ENCODE data around the gene TPCN1. TPM values are rescaled to one million over a fixed set of nuclear protein-coding genes. Genes with fewer than 3 reads are reported as not detected.

TPCN1 gene
- total and polyA plus RNA-seq, 2 of the 8 experiments (the other 6 are each of a cell fraction or from before 2014, with no cell fraction given) = 14.9 to 21.4 TPM

GRCh38 chr12:113289361-113289760, 68.1 kb downstream of the TPCN1 start (continued):
- TF ChIP-seq, protein P1, sequence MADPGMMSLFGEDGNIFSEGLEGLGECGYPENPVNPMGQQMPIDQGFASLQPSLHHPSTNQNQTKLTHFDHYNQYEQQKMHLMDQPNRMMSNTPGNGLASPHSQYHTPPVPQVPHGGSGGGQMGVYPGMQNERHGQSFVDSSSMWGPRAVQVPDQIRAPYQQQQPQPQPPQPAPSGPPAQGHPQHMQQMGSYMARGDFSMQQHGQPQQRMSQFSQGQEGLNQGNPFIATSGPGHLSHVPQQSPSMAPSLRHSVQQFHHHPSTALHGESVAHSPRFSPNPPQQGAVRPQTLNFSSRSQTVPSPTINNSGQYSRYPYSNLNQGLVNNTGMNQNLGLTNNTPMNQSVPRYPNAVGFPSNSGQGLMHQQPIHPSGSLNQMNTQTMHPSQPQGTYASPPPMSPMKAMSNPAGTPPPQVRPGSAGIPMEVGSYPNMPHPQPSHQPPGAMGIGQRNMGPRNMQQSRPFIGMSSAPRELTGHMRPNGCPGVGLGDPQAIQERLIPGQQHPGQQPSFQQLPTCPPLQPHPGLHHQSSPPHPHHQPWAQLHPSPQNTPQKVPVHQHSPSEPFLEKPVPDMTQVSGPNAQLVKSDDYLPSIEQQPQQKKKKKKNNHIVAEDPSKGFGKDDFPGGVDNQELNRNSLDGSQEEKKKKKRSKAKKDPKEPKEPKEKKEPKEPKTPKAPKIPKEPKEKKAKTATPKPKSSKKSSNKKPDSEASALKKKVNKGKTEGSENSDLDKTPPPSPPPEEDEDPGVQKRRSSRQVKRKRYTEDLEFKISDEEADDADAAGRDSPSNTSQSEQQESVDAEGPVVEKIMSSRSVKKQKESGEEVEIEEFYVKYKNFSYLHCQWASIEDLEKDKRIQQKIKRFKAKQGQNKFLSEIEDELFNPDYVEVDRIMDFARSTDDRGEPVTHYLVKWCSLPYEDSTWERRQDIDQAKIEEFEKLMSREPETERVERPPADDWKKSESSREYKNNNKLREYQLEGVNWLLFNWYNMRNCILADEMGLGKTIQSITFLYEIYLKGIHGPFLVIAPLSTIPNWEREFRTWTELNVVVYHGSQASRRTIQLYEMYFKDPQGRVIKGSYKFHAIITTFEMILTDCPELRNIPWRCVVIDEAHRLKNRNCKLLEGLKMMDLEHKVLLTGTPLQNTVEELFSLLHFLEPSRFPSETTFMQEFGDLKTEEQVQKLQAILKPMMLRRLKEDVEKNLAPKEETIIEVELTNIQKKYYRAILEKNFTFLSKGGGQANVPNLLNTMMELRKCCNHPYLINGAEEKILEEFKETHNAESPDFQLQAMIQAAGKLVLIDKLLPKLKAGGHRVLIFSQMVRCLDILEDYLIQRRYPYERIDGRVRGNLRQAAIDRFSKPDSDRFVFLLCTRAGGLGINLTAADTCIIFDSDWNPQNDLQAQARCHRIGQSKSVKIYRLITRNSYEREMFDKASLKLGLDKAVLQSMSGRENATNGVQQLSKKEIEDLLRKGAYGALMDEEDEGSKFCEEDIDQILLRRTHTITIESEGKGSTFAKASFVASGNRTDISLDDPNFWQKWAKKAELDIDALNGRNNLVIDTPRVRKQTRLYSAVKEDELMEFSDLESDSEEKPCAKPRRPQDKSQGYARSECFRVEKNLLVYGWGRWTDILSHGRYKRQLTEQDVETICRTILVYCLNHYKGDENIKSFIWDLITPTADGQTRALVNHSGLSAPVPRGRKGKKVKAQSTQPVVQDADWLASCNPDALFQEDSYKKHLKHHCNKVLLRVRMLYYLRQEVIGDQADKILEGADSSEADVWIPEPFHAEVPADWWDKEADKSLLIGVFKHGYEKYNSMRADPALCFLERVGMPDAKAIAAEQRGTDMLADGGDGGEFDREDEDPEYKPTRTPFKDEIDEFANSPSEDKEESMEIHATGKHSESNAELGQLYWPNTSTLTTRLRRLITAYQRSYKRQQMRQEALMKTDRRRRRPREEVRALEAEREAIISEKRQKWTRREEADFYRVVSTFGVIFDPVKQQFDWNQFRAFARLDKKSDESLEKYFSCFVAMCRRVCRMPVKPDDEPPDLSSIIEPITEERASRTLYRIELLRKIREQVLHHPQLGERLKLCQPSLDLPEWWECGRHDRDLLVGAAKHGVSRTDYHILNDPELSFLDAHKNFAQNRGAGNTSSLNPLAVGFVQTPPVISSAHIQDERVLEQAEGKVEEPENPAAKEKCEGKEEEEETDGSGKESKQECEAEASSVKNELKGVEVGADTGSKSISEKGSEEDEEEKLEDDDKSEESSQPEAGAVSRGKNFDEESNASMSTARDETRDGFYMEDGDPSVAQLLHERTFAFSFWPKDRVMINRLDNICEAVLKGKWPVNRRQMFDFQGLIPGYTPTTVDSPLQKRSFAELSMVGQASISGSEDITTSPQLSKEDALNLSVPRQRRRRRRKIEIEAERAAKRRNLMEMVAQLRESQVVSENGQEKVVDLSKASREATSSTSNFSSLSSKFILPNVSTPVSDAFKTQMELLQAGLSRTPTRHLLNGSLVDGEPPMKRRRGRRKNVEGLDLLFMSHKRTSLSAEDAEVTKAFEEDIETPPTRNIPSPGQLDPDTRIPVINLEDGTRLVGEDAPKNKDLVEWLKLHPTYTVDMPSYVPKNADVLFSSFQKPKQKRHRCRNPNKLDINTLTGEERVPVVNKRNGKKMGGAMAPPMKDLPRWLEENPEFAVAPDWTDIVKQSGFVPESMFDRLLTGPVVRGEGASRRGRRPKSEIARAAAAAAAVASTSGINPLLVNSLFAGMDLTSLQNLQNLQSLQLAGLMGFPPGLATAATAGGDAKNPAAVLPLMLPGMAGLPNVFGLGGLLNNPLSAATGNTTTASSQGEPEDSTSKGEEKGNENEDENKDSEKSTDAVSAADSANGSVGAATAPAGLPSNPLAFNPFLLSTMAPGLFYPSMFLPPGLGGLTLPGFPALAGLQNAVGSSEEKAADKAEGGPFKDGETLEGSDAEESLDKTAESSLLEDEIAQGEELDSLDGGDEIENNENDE (IDR thresholded peaks at IDR 0.05; ENCODE audit: insufficient replicate concordance, low read length) = no peak
- TF ChIP-seq BACH1 (IDR thresholded peaks at IDR 0.05; ENCODE audit: low read length) (no peak), YY1 (IDR thresholded peaks at IDR 0.05; ENCODE audit: low read depth, low read length) (no peak), TAF1 (IDR thresholded peaks at IDR 0.05; ENCODE audit: low read depth, low read length) (no peak), CBX8 (IDR thresholded peaks at IDR 0.05; ENCODE audit: borderline replicate concordance, low read depth, low read length) (no peak), SRF (IDR thresholded peaks at IDR 0.05; ENCODE audit: low read depth, low read length) (no peak)
- TF ChIP-seq, protein P2, sequence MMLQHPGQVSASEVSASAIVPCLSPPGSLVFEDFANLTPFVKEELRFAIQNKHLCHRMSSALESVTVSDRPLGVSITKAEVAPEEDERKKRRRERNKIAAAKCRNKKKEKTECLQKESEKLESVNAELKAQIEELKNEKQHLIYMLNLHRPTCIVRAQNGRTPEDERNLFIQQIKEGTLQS (IDR thresholded peaks at IDR 0.05; ENCODE audit: insufficient read depth, low read depth, low read length) = no peak

All from H1 (cell line).